Testis (tissue), 2 donors: ENCODE data around the gene ARFGEF3.

Experiments used
- CTCF ChIP-seq, 3 experiments: fragments of 450-650 bp in 2 of 3; fragments of 200-600 bp in 1 of 3; sonication (generic) in 1 of 3; IDR thresholded peaks; one replicate each; pipeline ENCODE4 v1.5.1; 2016 to 2019; ENCODE audit warnings: antibody characterized with exemption in 3 of 3, mild to moderate bottlenecking in 2 of 3, moderate library complexity in 1 of 3
- POLR2A ChIP-seq: fragments of 450-650 bp; IDR thresholded peaks from one replicate; pipeline ENCODE4 v1.6.1; 2017; ENCODE audit warnings: antibody characterized with exemption, mild to moderate bottlenecking, moderate library complexity

DNA sequence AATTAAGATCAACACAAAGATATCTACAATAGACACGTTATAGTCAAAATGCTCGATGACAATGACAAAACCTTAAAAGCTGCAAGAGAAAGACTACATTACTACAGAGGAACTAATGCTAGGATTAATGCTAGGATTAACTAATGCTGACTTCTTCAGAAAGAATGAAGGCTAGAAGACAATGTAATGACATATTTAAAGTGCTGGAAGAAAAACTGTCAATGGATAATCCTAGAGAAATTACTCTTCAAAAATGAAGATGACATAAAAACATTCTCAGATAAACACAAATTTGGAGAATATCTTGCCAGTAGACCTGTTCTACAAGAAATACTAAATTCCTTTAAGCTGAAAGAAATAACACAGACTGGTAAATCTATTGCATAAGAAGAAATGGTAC lies 140.8 kb downstream of the ARFGEF3 start:
- no peak for TF ChIP-seq POLR2A
- TF ChIP-seq CTCF (IDR thresholded peaks at IDR 0.05), result no peak
